K562 (cell line): ENCODE data around the gene LRRC47.

Source experiments
- BACH1 ChIP-seq: fragments of 200-800 bp; sonication (Bioruptor generic); IDR thresholded peaks from 2 replicates; pipeline ENCODE4 v1.6.1; 2016; ENCODE audit warnings: missing genetic modification characterization, missing compliant biosample characterization
- CBFB ChIP-seq: sonication (generic); formaldehyde crosslinking; IDR thresholded peaks from 2 replicates; pipeline ENCODE4 v1.4.0; 2020; ENCODE audit warnings: mild to moderate bottlenecking, missing genetic modification reagents
- CTCF ChIP-seq, 3 experiments: IDR thresholded peaks in 2 of 3; conservative IDR thresholded peaks in 1 of 3; 2 replicates each; pipeline ENCODE4 v1.5.1; 2011 to 2012; ENCODE audit warnings: low read length in 3 of 3, mild to moderate bottlenecking in 3 of 3, control low read depth in 2 of 3, improper control_type of control experiment in 1 of 3, inconsistent platforms in 1 of 3, low read depth in 1 of 3, mixed read lengths in 1 of 3, moderate library complexity in 1 of 3; ENCODE audit not compliant: insufficient read depth in 2 of 3
- ETS1 ChIP-seq: conservative IDR thresholded peaks from 2 replicates; pipeline ENCODE4 v1.6.1; 2011; ENCODE audit warnings: low read depth, mild to moderate bottlenecking, low read length; ENCODE audit not compliant: control insufficient read depth
- FOXM1 ChIP-seq, 2 experiments: fragments of 450-650 bp in 1 of 2; sonication (generic) in 1 of 2; formaldehyde crosslinking in 1 of 2; IDR thresholded peaks; 2 replicates each; pipeline versions ENCODE4 v1.6.1 to v1.9.0; 2017 to 2022; ENCODE audit warnings: low read depth in 2 of 2, mild to moderate bottlenecking in 2 of 2, missing genetic modification reagents in 1 of 2, moderate library complexity in 1 of 2
- FOXO4 ChIP-seq: fragments of 450-650 bp; formaldehyde crosslinking; IDR thresholded peaks from 2 replicates; pipeline ENCODE4 v1.4.0; 2020; ENCODE audit warnings: mild to moderate bottlenecking, moderate library complexity
- HMGXB4 ChIP-seq: sonication (generic); formaldehyde crosslinking; IDR thresholded peaks from 2 replicates; pipeline ENCODE4 v1.8.1; 2023; ENCODE audit warnings: mild to moderate bottlenecking, missing genetic modification reagents
- NFE2L1 ChIP-seq: fragments of 450-650 bp; IDR thresholded peaks from 2 replicates; pipeline ENCODE4 v1.6.1; 2016; ENCODE audit warnings: missing genetic modification characterization, low read depth, mild to moderate bottlenecking, missing compliant biosample characterization, moderate library complexity, borderline replicate concordance
- NR3C1 ChIP-seq: sonication (generic); formaldehyde crosslinking; IDR thresholded peaks from 2 replicates; pipeline ENCODE4 v1.8.1; 2022; ENCODE audit warnings: missing genetic modification reagents
- RBBP5 ChIP-seq: fragments of 200-600 bp; sonication (generic); IDR thresholded peaks from 2 replicates; pipeline ENCODE4 v1.6.1; 2012; ENCODE audit warnings: borderline replicate concordance, mild to moderate bottlenecking, low read length, control low read depth, inconsistent platforms; ENCODE audit not compliant: insufficient read depth, poor library complexity, severe bottlenecking
- TFAP4 ChIP-seq: sonication (generic); formaldehyde crosslinking; IDR thresholded peaks from 2 replicates; pipeline ENCODE4 v1.8.0; 2022; ENCODE audit warnings: missing genetic modification reagents, mild to moderate bottlenecking, moderate library complexity, borderline replicate concordance
- TOE1 ChIP-seq, 2 experiments: fragments of 450-650 bp in 1 of 2; sonication (generic) in 1 of 2; formaldehyde crosslinking in 1 of 2; IDR thresholded peaks; 2 replicates each; pipeline versions ENCODE4 v1.7.1 to v1.8.0; 2016 to 2022; ENCODE audit warnings: borderline replicate concordance in 2 of 2, mild to moderate bottlenecking in 2 of 2, antibody characterized with exemption in 1 of 2, inconsistent platforms in 1 of 2, low read depth in 1 of 2, missing genetic modification reagents in 1 of 2, moderate library complexity in 1 of 2
- ZBTB33 ChIP-seq: sonication (generic); formaldehyde crosslinking; IDR thresholded peaks from 2 replicates; pipeline ENCODE4 v1.8.1; 2023; ENCODE audit warnings: mild to moderate bottlenecking, missing genetic modification reagents
- ZNF431 ChIP-seq: sonication (generic); formaldehyde crosslinking; IDR thresholded peaks from 2 replicates; pipeline ENCODE4 v1.8.0; 2022; ENCODE audit warnings: mild to moderate bottlenecking, missing genetic modification reagents

GRCh38 chr1:3745590-3746381 is 50.5 kb downstream of the LRRC47 start:
- TF ChIP-seq CTCF (IDR thresholded peaks at IDR 0.05 in 2 of 3, conservative IDR thresholded peaks at IDR 0.05 in 1 of 3; ENCODE audit: insufficient read depth in 2 of 3, low read depth in 1 of 3, low read length in 3 of 3) (no peak), RBBP5 (no peak), TFAP4 (no peak), FOXO4 (CRISPR knock-in tag) (no peak), CBFB (CRISPR knock-in tag) (no peak), ZBTB33 (CRISPR knock-in tag) (no peak), HMGXB4 (CRISPR knock-in tag) (no peak), TOE1 (IDR thresholded peaks at IDR 0.05; ENCODE audit: borderline replicate concordance) (no peak), TOE1 (CRISPR knock-in tag; IDR thresholded peaks at IDR 0.05; ENCODE audit: borderline replicate concordance, low read depth) (no peak), ZNF431 (CRISPR knock-in tag) (no peak), BACH1 (tag) (no peak), NR3C1 (CRISPR knock-in tag) (no peak), FOXM1 (IDR thresholded peaks at IDR 0.05; ENCODE audit: low read depth) (no peak), FOXM1 (CRISPR knock-in tag; IDR thresholded peaks at IDR 0.05; ENCODE audit: low read depth) (no peak), ETS1 (no peak), NFE2L1 (tag) (no peak)
